H1 (cell line): ENCODE measurements around the gene PLPPR1. TPM values are rescaled to one million over a fixed set of nuclear protein-coding genes. Genes with fewer than 3 reads are reported as not detected.

Experiments used
- CTCF ChIP-seq, 3 experiments: IDR thresholded peaks; 1 replicate in 2 of 3; 2 replicates in 1 of 3; pipeline versions ENCODE4 v1.5.1 to v1.6.1; 2011; ENCODE audit warnings: low read length in 3 of 3, mild to moderate bottlenecking in 3 of 3, inconsistent platforms in 2 of 3, low read depth in 1 of 3, moderate library complexity in 1 of 3; ENCODE audit not compliant: insufficient read depth in 1 of 3; ENCODE audit errors: control extremely low read depth in 1 of 3
- HDAC6 ChIP-seq: IDR thresholded peaks from one replicate; pipeline ENCODE4 v1.7.1; 2012; ENCODE audit warnings: low read depth, mild to moderate bottlenecking, inconsistent platforms, low read length, moderate library complexity
- MAFK ChIP-seq: IDR thresholded peaks from 2 replicates; pipeline ENCODE4 v1.6.1; 2012; ENCODE audit warnings: low read depth, mild to moderate bottlenecking, improper control_type of control experiment, low read length
- RBBP5 ChIP-seq: IDR thresholded peaks from 2 replicates; pipeline ENCODE4 v1.7.1; 2012; ENCODE audit warnings: low read depth, mild to moderate bottlenecking, inconsistent platforms, low read length, moderate library complexity, borderline replicate concordance
- RFX5 ChIP-seq: IDR thresholded peaks from 2 replicates; pipeline ENCODE4 v1.6.1; 2011; ENCODE audit warnings: low read depth, low read length, improper control_type of control experiment, borderline replicate concordance
- YY1 ChIP-seq: IDR thresholded peaks from 2 replicates; pipeline ENCODE4 v1.6.1; 2011; ENCODE audit warnings: low read depth, mild to moderate bottlenecking, low read length
- polyA plus RNA-seq, 7 experiments: library from polyadenylated mRNA; depleted of rRNA in 3 of 7; stranded (reverse) in 5 of 7; unstranded in 2 of 7; fragments of >200 nt in 5 of 7; fragments of 200-250 nt in 2 of 7; gene quantifications; 1 replicate in 5 of 7; 2 replicates in 1 of 7; 4 replicates in 1 of 7; pipeline versions ENCODE4 v1.2.1 to v1.2.3, GENCODE V29; 2011 to 2013; ENCODE audit warnings: missing spikeins in 2 of 7, mixed read lengths in 2 of 7
- total RNA-seq: library from RNA; stranded (reverse); fragmentation: NEBNext Ultra II Directional; extraction: Animal tissue kit (Norgen Biotek cat#: 25700); gene quantifications from 2 replicates; pipeline ENCODE4 v1.2.1, GENCODE V29; 2021

Gene PLPPR1
- total and polyA plus RNA-seq, 2 of the 8 experiments (the other 6 are each of a cell fraction or from before 2014, with no cell fraction given): 1.4 to 1.8 TPM

- peak; percentile 95 for TF ChIP-seq RBBP5
- no peak for TF ChIP-seq CTCF (IDR thresholded peaks at IDR 0.05; ENCODE audit: control extremely low read depth in 1 of 3, insufficient read depth in 1 of 3, low read depth in 1 of 3, low read length in 3 of 3)
- no peak for TF ChIP-seq RFX5
- TF ChIP-seq HDAC6: no peak
- no peak for TF ChIP-seq YY1
- TF ChIP-seq MAFK: no peak
- TF ChIP-seq, all 59 proteins: peak for 13
Measured at GRCh38 chr9:101028346-101029314, at the start of gene PLPPR1 (continued).
